ENCODE data around the gene MLLT1. TPM values are rescaled to one million over a fixed set of nuclear protein-coding genes. Genes with fewer than 3 reads are reported as not detected.
A peak's percentile ranks its signal among the peaks of the same experiment; 100 is the strongest.

MLLT1 gene
- total RNA-seq, 1 donor, result 12.5 TPM

- TF ChIP-seq CTCF (IDR thresholded peaks at IDR 0.05; ENCODE audit: insufficient read depth, low read depth, low read length), result no peak
- H3K4me3 ChIP-seq (ENCODE audit: low read depth, low read length), result no peak overlapping the region
- DNase-seq (ENCODE audit: low read depth), result peak; percentile 51
Measured at GRCh38 chr19:6204212-6204611, 75.6 kb downstream of the MLLT1 start.

- peak; percentile 35 for TF ChIP-seq CTCF (IDR thresholded peaks at IDR 0.05; ENCODE audit: insufficient read depth, low read depth, low read length)
Measured at GRCh38 chr19:6199240-6199994, 80.4 kb downstream of the MLLT1 start.

GRCh38 chr19:6198896-6199239 lies 80.9 kb downstream of the MLLT1 start:
- H3K4me3 ChIP-seq (ENCODE audit: low read depth, low read length), result peak overlapping the region; percentile 78
- TF ChIP-seq CTCF (IDR thresholded peaks at IDR 0.05; ENCODE audit: insufficient read depth, low read depth, low read length), result no peak
- no peak for DNase-seq (ENCODE audit: low read depth)

More at GRCh38 chr19:6199240-6199994, 80.4 kb downstream of the MLLT1 start:
- DNase-seq (ENCODE audit: low read depth), result peak; percentile 99
- H3K4me3 ChIP-seq (ENCODE audit: low read depth, low read length), result peak overlapping the region; percentile 78

GRCh38 chr19:6196361-6196760 lies 83.4 kb downstream of the MLLT1 start:
- no peak for TF ChIP-seq CTCF (IDR thresholded peaks at IDR 0.05; ENCODE audit: insufficient read depth, low read depth, low read length)
- DNase-seq (ENCODE audit: low read depth), result no peak
- H3K4me3 ChIP-seq (ENCODE audit: low read depth, low read length), result no peak overlapping the region

- no peak overlapping the region for H3K4me3 ChIP-seq (ENCODE audit: low read depth, low read length)
- DNase-seq (ENCODE audit: low read depth), result no peak
- no peak for TF ChIP-seq CTCF (IDR thresholded peaks at IDR 0.05; ENCODE audit: insufficient read depth, low read depth, low read length)
Measured at GRCh38 chr19:6188811-6189210, 91.0 kb downstream of the MLLT1 start.

GRCh38 chr19:6187374-6187773 lies 92.4 kb downstream of the MLLT1 start:
- no peak overlapping the region for H3K4me3 ChIP-seq (ENCODE audit: low read depth, low read length)
- DNase-seq (ENCODE audit: low read depth), result no peak
- TF ChIP-seq CTCF (IDR thresholded peaks at IDR 0.05; ENCODE audit: insufficient read depth, low read depth, low read length), result no peak
